Suprapubic skin (tissue), 3 donors: ENCODE results near the gene HNRNPF.

Source experiments
- POLR2A ChIP-seq, 2 donors: fragments of 450-650 bp; IDR thresholded peaks; one replicate each; pipeline ENCODE4 v1.6.1; 2017; ENCODE audit warnings: antibody characterized with exemption in 2 of 2, mild to moderate bottlenecking in 2 of 2, moderate library complexity in 2 of 2
- TF ChIP-seq, protein P1 (sequence below), 2 donors: fragments of 200-600 bp in 1 of 2; fragments of 450-650 bp in 1 of 2; sonication (generic) in 1 of 2; IDR thresholded peaks; one replicate each; pipeline ENCODE4 v1.5.1; 2016 to 2019; ENCODE audit warnings: antibody characterized with exemption in 2 of 2, mild to moderate bottlenecking in 1 of 2, moderate library complexity in 1 of 2

DNA sequence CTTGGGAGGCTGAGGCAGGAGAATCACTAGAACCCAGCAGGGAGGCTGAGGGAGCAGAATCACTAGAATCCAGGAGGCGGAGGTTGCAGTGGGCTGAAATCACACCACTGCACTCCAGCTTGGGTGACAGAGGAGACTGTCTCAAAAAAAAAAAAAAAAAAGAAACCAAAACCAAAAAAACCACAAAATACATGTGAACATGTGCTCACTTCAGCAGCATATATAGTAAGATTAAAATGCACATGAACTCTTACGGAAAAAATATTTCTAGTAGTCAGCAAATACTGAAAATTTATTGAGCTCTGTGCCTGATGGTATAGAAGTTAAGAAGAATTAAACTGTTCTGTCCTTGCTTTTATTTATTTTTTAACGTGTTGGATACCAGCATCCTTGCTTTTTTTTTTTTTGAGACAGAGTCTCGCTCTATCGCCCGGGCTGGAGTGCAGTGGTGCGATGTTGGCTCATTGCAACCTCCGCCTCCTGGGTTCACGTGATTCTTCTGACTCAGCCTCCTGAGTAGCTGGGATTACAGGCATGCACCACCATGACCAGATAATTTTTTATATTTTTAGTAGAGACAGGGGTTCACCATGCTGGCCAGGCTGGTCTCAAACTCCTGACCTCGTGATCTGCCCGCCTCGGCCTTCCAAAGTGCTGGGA is 18.3 kb upstream of the HNRNPF start:
- no peak for TF ChIP-seq POLR2A (IDR thresholded peaks at IDR 0.05)
- TF ChIP-seq, protein P1, sequence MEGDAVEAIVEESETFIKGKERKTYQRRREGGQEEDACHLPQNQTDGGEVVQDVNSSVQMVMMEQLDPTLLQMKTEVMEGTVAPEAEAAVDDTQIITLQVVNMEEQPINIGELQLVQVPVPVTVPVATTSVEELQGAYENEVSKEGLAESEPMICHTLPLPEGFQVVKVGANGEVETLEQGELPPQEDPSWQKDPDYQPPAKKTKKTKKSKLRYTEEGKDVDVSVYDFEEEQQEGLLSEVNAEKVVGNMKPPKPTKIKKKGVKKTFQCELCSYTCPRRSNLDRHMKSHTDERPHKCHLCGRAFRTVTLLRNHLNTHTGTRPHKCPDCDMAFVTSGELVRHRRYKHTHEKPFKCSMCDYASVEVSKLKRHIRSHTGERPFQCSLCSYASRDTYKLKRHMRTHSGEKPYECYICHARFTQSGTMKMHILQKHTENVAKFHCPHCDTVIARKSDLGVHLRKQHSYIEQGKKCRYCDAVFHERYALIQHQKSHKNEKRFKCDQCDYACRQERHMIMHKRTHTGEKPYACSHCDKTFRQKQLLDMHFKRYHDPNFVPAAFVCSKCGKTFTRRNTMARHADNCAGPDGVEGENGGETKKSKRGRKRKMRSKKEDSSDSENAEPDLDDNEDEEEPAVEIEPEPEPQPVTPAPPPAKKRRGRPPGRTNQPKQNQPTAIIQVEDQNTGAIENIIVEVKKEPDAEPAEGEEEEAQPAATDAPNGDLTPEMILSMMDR (IDR thresholded peaks at IDR 0.05), result no peak
